GM12801 (cell line): Measurements from ENCODE around the gene TRIL.

Source experiments
- CTCF ChIP-seq: IDR thresholded peaks from one replicate; pipeline ENCODE4 v1.5.1; 2011; ENCODE audit warnings: control low read depth; ENCODE audit not compliant: insufficient read length; ENCODE audit errors: extremely low read depth

Gene TRIL

GRCh38 chr7:28981161-28981465, 23.0 kb upstream of the TRIL start:
- no peak for TF ChIP-seq CTCF

GRCh38 chr7:28980451-28981160, 22.5 kb upstream of the TRIL start:
- TF ChIP-seq CTCF = no peak

- TF ChIP-seq CTCF = no peak
These were observed 21.6 kb upstream of the TRIL start for GRCh38 chr7:28979776-28980175.

- TF ChIP-seq CTCF = no peak
These were observed 19.8 kb upstream of the TRIL start for GRCh38 chr7:28977881-28978280.

GRCh38 chr7:28976022-28976421, 17.9 kb upstream of the TRIL start:
- no peak for TF ChIP-seq CTCF

GRCh38 chr7:28973591-28973990, 15.5 kb upstream of the TRIL start:
- no peak for TF ChIP-seq CTCF

- TF ChIP-seq CTCF = no peak
These were observed 5.9 kb upstream of the TRIL start for GRCh38 chr7:28964056-28964455.
